Fibroblast of mammary gland (primary cell): ENCODE data around the gene PTK6.
A peak's percentile ranks its signal among the peaks of the same experiment; 100 is the strongest.
"Not testable (repeated sequence)": the region's sequence is repeated elsewhere in the genome, so short reads cannot be mapped to it uniquely, and the experiment has no call there.

ENCODE experiments used
- DNase-seq: peaks from one replicate; pipeline ENCODE4 v3.0.0-alpha.2; 2010; ENCODE audit warnings: low read depth
- H3K4me3 ChIP-seq: 2 replicates; pipeline ENCODE4 v1.5.1; 2011; ENCODE audit warnings: low read depth, mild to moderate bottlenecking, low read length, moderate library complexity; ENCODE audit not compliant: control insufficient read depth
- TF ChIP-seq, protein P1 (sequence below): conservative IDR thresholded peaks from 2 replicates; pipeline ENCODE4 v1.5.1; 2011; ENCODE audit warnings: low read depth, low read length, inconsistent platforms; ENCODE audit not compliant: control insufficient read depth, insufficient read depth

The PTK6 gene

DNA sequence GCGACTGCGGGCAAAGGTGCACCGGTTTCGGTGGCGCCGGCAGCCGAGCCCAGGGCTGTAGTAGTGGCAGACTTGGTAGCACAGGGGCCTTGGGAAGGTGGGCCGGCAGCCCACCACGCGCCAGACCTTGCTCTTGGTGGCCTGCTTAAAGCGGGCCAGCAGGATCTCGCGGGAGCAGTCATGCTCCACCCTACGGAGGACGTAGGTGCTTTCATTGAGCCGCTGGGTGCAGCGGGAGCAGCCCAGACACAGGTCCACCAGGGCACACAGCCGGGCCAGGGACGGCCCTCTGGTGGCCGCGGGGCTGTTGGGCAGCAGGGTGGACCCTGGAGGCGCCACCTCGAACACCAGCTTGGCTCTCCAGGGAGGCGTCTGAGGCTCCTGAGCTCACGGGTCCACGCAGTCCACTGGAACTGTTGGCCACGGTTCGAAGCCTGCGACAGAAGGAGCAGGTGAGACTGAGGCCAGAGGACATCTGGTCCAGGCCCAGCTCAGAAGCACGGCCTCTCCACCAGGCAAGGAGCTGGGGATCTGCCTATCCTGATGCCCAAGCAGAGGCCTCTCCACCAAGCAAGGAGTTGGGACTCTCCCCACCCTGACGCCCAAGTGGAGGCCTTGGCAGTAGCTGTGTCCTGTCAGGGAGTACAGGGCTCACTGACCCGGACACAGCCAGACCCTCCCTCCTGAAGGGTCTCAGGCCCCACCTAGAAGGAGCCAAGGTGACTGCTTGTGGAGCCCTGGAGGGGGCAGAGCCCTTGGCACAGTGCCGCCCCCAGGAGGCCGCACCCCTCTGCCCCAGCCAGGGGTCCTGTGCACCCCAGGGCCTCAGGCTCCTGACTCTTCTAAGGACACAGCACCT is 35.8 kb upstream of the PTK6 start:
- DNase-seq: no peak
- TF ChIP-seq, protein P1, sequence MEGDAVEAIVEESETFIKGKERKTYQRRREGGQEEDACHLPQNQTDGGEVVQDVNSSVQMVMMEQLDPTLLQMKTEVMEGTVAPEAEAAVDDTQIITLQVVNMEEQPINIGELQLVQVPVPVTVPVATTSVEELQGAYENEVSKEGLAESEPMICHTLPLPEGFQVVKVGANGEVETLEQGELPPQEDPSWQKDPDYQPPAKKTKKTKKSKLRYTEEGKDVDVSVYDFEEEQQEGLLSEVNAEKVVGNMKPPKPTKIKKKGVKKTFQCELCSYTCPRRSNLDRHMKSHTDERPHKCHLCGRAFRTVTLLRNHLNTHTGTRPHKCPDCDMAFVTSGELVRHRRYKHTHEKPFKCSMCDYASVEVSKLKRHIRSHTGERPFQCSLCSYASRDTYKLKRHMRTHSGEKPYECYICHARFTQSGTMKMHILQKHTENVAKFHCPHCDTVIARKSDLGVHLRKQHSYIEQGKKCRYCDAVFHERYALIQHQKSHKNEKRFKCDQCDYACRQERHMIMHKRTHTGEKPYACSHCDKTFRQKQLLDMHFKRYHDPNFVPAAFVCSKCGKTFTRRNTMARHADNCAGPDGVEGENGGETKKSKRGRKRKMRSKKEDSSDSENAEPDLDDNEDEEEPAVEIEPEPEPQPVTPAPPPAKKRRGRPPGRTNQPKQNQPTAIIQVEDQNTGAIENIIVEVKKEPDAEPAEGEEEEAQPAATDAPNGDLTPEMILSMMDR: no peak
- peak overlapping the region; percentile 74 for H3K4me3 ChIP-seq

DNA sequence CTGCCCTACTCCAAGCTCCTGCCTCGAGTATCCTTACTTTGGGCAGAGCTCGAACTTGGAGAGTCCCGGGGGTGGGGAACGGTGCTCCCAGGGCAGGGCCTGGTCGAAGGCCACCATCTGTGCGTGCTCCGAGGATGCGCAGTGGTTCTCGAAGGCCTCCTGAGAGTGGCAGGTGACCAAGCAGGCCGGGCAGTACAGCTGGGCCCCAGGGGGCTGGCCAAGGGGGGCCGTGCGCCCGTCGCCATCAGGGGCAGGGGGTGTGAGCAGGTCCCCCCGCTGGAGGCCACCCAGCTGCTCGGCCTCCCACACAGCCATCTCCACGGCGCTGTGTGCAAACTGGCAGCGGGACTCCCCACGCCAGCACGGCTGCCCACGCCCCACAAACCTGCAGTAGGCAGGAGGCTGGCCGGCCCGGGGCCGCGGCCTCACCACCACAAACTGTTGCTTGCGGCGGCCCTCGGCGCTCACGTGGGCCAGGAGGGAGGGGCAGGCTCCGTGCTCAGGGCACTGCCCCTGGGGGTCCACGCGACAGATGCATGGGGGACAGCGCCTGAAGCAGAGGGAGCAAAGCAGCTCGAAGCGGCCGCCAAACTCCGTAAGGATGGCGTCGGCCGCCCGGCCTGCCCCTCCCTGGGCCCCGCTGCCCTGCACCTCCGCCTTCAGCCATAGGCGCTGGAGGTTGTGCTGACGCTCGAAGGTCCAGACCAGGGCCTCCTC is 35.1 kb upstream of the PTK6 start:
- H3K4me3 ChIP-seq: no peak overlapping the region
- TF ChIP-seq, protein P1: no peak
- no peak for DNase-seq

DNA sequence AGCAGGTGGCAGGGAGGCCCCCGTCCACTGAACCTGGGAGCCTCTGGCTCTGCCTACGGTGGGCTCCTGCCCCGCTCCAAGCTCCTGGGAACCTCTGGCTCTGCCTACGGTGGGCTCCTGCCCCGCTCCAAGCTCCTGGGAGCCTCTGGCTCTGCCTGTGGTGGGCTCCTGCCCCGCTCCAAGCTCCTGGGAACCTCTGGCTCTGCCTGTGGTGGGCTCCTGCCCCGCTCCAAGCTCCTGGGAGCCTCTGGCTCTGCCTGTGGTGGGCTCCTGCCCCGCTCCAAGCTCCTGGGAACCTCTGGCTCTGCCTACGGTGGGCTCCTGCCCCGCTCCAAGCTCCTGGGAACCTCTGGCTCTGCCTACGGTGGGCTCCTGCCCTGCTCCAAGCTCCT is 33.9 kb upstream of the PTK6 start:
- DNase-seq: not testable (repeated sequence)

DNA sequence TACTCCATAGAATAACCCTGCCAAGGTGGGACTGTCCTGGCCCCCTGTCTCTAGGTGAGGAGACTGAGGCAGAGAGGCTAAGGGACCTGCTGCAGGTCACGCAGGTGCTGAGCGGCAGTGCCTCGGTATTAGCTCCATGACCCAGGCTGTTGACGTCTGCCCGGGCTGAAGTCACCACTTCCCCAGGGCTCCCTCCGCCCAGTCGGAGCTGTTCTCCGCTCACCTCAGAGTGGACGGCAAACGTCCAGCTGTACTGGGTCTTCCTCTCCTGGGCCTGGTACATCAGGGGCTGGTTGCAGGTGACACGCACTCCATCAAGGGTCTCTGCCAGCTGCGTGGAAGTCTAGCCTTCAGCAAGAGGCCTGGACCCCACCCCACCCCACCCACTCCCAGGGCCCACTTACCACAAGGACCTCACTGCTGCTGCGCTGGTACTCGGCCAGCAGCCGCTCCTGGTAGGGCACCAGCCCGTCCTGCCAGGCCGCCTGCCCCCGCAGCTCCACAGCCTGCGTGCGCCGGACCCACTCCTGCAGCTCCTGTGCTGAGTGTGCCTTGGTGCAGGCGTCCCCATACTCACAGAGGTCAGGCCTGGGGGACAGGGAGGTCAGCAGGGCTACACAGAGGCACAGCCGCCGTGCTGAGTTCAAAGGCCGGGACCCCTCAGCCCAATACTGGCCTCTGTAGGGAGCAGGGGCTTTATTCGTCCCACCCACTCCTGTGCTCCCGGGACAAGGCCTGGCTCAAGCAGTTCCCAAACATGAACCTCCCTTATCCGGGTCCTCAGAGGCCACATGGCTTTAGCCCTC is 33.3 kb upstream of the PTK6 start:
- no peak overlapping the region for H3K4me3 ChIP-seq
- TF ChIP-seq, protein P1: no peak
- no peak for DNase-seq

More for the DNA sequence above, 33.9 kb upstream of the PTK6 start:
- H3K4me3 ChIP-seq: not testable (repeated sequence)

DNA sequence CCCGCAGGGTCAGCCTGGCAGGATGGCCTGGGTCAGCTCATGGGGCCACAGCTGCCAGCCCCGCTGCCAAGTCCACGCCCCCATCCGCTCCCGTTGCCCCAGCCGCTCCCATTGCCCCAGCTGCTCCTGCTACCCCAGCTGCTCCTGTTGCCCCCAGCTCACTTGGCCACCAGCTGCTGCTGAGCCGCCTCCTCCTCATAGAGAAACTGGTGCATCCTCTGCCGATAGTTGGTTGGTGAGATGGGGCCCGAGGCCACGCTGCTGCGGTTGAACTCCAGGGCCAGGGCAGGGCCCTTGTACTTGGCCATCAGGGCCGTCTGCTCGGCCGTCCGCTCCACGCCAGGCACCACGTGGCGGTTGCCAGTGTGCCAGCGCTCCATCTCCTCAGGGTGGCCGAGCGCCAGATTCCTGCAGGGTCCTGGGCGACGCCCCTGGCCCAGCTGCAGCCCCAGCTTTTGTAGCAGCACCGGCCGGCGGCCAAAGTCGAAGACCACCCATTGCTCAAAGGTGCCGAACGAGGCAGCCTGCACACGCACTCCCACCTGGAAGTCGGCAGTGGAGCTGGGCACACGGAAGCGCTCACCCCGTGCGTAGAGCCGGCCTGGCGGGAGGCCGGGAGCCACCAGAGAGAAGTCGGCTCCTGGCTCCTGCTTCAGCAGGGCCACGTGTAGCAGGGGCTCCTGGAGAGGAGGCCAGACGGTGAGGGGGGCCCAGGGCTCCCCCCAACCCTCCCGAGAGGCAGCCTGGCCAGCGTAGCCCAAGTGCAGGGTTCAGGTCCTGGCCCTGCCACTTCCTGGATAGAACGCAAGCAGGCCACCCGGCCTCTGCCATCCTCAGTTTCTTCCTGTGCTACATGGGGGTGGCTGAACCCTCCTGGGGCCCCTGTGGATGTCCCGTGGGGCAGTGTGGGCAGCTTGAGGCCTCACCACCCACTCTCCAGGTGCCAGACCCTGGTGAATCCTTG is 32.1 kb upstream of the PTK6 start:
- no peak for DNase-seq
- TF ChIP-seq, protein P1: no peak
- no peak overlapping the region for H3K4me3 ChIP-seq

DNA sequence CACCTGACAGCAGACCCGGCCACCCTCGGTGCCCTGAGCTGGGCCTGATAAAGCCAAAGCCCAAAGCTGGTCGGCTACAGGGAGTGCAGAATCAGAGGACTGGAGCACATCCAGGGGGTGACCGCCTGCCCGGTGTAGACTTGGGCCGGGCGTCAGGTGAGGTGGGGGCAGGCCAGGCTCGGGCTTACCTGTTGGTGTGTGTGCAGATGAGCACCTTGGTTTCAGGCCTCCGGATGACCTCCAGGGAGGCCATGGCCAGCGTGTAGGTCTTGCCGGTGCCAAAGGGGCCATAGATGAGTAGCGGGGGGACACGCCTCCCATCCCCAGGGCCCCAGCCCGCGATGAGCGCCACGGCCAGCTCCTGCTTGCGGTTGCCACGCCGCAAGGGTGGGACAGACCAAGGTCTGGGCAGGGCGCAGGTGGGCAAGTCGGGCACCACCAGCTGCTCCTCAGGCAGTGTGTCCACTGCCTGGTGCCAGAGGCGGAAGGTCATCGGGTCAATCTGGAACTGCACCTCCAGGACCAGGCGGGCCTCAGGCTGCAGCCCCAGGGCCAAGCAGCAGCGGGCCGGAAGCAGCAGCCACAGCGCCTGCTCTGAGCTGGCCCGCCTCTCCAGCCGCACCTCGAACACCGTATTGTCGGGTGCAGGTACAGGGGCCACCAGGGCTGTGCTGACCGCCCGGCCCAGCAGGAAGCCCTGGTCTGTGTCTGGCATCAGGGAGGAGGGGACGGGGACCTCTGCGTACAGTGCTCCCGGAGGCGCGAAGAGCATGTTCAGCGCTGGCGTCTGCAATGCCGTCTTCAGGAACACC is 31.2 kb upstream of the PTK6 start:
- TF ChIP-seq, protein P1: no peak
- H3K4me3 ChIP-seq: no peak overlapping the region
- no peak for DNase-seq
